Omental fat pad (tissue), 4 donors: ENCODE results near the gene CENPX. TPM values are rescaled to one million over a fixed set of nuclear protein-coding genes. Genes with fewer than 3 reads are reported as not detected.

Source experiments
- ATAC-seq: fragments of 150-250 bp; one replicate; pipeline ENCODE4 v1.9.1; 2016; ENCODE audit warnings: mild to moderate bottlenecking, moderate library complexity; ENCODE audit not compliant: low FRiP score
- DNase-seq: peaks from one replicate; pipeline ENCODE4 v3.0.0-alpha.2; 2019; ENCODE audit warnings: low spot score
- total RNA-seq, 4 donors: library from RNA; depleted of rRNA; stranded (reverse); fragments of >200 nt; gene quantifications; one replicate each; pipeline ENCODE4 v1.1.0, GENCODE V29; 2016
- TF ChIP-seq, protein P1 (sequence below), 3 donors: fragments of 450-650 bp; IDR thresholded peaks; one replicate each; pipeline ENCODE4 v1.5.1; 2016 to 2017; ENCODE audit warnings: antibody characterized with exemption in 3 of 3, mild to moderate bottlenecking in 3 of 3, moderate library complexity in 2 of 3

CENPX gene
- total RNA-seq, 4 donors from 2014 or later, result 41.1 to 77.2 (median 59.8) TPM

DNA sequence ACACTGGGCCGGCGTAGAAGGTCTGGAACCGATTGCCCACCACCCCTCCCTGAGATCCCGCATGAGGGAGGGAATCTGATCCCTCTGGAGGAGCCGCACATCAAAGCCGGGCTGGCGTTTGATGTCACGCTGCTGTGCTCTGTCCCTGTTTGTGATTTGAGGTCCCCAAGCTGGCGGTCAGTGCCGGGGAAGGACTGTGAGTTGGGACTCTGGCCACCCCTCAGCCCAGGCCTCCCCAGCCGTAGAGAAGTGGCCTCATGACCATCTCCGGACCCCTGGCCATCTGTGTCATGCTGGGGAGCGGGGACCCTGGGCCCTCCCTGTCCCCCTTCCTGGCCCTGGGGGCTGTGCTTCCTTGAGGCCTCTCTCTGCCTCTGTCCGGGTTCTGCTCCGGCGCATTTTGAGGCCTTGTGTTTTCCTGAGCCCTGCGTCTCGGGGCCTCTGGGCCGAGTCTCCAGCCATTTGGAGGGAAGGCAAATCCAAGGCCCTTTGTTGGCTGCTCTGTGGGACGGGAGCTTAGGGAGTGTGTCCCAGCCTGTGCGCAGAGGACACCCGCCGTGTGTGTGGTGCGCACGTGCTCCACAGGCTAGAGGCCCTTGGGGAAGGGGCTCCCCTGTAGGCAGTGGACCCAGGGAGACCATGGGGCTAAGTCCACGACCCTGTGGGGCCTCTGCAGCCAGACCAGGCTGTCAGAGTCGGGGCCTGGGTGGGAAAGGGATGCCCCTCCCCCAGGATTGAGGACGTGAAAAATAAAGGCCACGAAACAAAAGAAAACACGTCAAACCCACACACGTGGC is 30.2 kb downstream of the CENPX start:
- DNase-seq, result no peak
- TF ChIP-seq, protein P1, sequence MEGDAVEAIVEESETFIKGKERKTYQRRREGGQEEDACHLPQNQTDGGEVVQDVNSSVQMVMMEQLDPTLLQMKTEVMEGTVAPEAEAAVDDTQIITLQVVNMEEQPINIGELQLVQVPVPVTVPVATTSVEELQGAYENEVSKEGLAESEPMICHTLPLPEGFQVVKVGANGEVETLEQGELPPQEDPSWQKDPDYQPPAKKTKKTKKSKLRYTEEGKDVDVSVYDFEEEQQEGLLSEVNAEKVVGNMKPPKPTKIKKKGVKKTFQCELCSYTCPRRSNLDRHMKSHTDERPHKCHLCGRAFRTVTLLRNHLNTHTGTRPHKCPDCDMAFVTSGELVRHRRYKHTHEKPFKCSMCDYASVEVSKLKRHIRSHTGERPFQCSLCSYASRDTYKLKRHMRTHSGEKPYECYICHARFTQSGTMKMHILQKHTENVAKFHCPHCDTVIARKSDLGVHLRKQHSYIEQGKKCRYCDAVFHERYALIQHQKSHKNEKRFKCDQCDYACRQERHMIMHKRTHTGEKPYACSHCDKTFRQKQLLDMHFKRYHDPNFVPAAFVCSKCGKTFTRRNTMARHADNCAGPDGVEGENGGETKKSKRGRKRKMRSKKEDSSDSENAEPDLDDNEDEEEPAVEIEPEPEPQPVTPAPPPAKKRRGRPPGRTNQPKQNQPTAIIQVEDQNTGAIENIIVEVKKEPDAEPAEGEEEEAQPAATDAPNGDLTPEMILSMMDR (IDR thresholded peaks at IDR 0.05), result no peak
- no peak for ATAC-seq

DNA sequence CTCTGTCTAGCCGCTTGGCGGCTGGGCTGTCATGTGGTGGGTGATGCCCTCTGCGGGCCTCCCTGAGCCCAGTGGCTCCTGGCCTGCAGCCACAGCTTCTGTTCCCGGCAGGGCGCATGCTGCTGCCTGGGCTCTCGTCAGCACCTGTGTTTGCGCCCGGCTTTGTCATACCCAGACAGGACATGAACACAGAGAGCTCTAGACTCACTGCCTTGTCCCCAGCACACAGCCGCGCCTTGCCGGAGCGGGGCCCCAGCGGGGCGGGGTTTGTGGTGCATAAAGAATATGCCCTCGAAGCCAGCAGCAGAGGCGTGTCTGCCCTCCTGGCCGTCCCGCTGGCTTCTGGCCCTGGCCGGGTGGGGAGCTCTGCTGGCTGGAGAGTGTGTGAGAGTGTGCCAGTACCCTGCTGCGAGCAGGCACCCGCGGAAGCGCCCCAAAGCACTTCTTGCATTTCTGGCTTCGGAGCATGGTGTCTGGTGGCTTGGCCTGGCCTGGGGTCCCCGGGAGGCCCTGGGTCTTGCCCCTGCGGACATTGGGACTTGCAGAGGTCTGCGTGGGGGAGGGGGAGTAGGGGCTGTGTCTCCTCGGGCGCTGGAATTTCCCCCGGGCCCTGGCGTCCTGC is 30.9 kb downstream of the CENPX start:
- no peak for DNase-seq
- peak; percentile 56 for ATAC-seq
- TF ChIP-seq, protein P1 (IDR thresholded peaks at IDR 0.05), result no peak

DNA sequence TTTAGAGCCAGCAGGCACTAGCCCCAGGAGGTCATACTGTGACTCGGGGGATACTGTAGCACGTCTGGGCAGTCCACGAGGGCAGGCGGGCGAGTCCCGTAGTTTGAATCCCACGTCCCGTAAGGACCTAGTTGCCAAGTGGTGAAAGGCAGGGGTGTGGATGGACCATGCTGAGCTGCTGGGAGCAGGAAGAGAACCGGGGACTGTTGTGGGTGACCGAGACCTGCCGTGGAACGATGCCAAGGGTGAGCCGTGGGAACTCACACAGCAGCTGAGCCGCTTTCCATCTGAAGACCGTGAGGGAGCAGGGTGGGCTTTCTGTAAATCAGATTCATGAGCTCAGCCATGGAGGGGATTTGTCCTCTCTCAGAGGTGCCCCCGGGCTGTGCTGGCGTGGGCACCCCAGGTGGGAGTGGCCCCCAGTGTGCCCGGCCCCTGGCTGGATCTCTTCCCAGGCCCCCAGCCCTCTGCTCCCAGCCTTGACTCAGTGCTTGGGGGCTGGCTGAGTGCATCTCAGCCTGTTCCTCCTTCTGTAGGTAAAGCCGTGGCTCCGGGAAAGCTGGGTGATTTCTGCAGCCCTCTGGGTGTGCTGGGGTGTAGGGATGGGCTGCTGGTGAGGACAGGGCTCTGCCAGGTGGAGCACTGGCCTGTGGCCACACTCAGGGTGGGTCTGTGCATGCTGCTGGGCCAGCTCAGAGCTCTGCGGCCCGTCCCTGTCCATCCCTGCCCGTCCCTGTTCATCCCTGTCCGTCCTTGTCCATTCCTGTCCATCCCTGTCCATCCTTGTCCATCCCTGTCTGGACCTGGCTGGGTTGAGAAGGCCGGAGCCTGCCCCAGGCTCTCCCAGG is 31.6 kb downstream of the CENPX start:
- DNase-seq (no peak), ATAC-seq (no peak)
- TF ChIP-seq, protein P1 (IDR thresholded peaks at IDR 0.05), result no peak

DNA sequence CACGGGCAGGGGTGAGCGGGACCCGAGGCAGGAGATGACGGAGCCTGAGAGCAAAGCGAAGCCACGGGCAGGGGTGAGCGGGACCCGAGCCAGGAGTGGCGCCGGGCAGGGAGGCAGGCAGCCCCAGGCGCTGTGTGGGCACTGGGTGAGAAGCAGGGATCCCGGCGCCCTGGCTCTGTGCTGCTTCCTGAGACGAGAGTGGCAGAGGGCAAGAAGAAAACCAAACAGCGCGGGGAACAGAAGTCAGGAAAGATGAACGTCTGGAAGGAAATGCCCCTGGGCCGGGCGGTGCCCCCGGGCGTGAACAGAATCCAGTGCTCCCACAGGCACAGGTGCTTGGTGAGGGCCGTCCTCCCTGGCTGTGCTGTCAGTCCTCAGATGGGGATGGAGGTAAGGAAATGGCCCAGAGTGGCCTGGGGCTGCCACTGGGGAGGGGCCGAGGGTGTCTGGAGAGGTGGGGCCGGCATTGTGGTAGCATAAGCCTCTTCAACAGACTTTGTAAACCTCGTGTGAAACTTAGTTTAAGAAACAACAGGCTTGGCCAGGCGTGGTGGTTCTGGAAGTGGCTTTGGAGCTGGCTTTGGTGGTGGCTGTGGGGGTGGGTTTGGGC is 35.4 kb downstream of the CENPX start:
- DNase-seq (no peak), ATAC-seq (no peak)
- TF ChIP-seq, protein P1 (IDR thresholded peaks at IDR 0.05), result no peak

DNA sequence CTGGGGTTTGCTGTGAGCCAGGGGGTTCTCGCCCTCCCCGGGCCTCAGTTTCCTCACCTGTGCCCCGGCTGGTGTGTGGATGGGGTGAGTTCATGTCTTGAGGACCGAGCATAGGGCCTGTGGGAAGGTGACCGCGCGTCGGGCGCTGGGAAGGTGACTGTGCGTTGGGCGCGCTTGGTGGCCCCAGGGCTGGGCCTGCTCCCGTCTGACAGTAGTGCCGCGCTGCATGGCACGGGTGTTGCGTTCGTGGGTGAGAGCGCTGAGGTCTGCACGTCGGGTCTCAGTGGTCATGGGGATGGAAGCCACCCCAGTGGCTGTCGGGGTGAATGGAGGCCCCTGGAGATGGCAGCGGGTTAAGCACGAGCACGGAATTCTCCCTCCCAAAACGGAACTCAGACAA is 36.1 kb downstream of the CENPX start:
- DNase-seq (no peak), ATAC-seq (no peak)
- TF ChIP-seq, protein P1 (IDR thresholded peaks at IDR 0.05), result no peak

DNA sequence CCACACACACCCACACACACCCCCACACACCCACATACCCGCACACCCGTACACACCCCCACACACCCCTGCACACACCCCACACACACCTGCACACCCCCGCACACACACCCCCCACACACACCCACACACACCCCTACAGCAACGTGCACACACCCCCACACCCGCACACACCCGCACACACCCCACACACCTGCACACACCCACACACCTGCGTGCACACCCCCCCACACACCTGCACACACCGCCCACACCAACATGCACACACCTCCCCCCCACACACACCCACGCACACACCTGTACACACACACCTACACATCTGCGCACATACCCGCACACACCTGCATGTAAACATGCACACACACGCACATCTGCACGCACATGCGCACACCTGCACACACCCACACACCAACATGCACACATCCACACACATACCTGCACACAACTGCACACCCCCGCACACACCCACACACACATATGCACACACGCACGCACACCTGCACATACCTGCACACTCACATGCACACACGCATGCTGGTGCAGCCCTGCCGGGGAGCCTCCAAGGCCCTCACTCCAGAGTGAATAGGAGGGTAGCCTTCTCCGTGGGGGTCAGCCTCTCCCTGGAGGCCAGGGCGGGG is 37.8 kb downstream of the CENPX start:
- TF ChIP-seq, protein P1 (IDR thresholded peaks at IDR 0.05), result no peak
- ATAC-seq (no peak), DNase-seq (no peak)
